ENCODE data around the gene TLE2.

GRCh38 chr19:3028305-3029064 lies 595 bp downstream of the TLE2 start:
- TF ChIP-seq CTCF (IDR thresholded peaks at IDR 0.05 in 2 of 3, conservative IDR thresholded peaks at IDR 0.05 in 1 of 3; ENCODE audit: insufficient read depth in 2 of 3, low read depth in 1 of 3, low read length in 3 of 3) (no peak), HDAC8 (tag; IDR thresholded peaks at IDR 0.05) (no peak)
